Left ventricle myocardium superior (tissue), 1 donor: ENCODE data around the gene FOXP2. TPM values are rescaled to one million over a fixed set of nuclear protein-coding genes. Genes with fewer than 3 reads are reported as not detected.
A peak's percentile ranks its signal among the peaks of the same experiment; 100 is the strongest.
"Not testable (repeated sequence)": the region's sequence is repeated elsewhere in the genome, so short reads cannot be mapped to it uniquely, and the experiment has no call there.

Experiments used
- ATAC-seq: fragments of 200-7000 bp; cut with Tn5 transposase; one replicate; pipeline ENCODE4 v1.9.1; 2020; ENCODE audit warnings: mild to moderate bottlenecking, moderate library complexity
- DNase-seq: peaks from one replicate; pipeline ENCODE4 v3.0.0-alpha.2; 2020
- intact Hi-C: fragments of 100-400 bp; cut with micrococcal nuclease; formaldehyde crosslinking; loops from one replicate; pipeline ENCODE4 v1.11.0; 2022
- long read RNA-seq: library from polyadenylated mRNA; unstranded; transcript quantifications from one replicate; pipeline ENCODE4 v2.0.0, GENCODE V29; 2021
- total RNA-seq: library from RNA; stranded (reverse); fragmentation: NEBNext Ultra II Directional; extraction: Animal tissue kit (Norgen Biotek cat#: 25700); gene quantifications from one replicate; pipeline ENCODE4 v1.2.1, GENCODE V29; 2021
- donor health status: DM: no; HTN: yes; CAD: no; lungs with severe emphysema.

Gene FOXP2
- 1.2 TPM for total RNA-seq
- long read RNA-seq, partial matches to known transcripts, result 0 of 1 reads
- long read RNA-seq, other reads (novel, unspliced or antisense), result 0 of 1 reads

GRCh38 chr7:114414156-114415063 is at the start of gene FOXP2:
Gene FOXP2 (plus strand): TSS chr7:114414815. CDS start chr7:114426512, 11,697 bp downstream.
- intact Hi-C loops, result no loop called here
- ATAC-seq (peak; percentile 65), DNase-seq (no peak)

DNA sequence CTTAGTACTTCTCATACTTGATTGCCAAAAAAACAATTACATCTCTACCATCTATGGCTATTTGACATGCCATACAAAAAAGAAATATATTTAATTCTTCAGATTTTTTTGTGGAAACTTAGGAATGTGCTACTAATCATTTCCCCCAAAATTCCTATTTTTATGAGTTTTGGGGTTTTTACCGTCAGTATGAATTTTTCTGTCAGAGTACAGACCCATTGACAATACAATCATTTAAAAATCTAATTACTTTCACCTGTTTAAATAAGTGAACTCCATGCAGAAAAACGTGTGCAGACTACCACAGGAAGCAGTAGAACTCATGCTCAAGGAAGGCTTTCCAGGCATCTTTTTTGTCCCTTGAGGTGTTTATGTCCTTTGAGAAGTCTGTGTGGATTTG is 48.8 kb upstream of the FOXP2 start:
- intact Hi-C loops, result no loop called here

DNA sequence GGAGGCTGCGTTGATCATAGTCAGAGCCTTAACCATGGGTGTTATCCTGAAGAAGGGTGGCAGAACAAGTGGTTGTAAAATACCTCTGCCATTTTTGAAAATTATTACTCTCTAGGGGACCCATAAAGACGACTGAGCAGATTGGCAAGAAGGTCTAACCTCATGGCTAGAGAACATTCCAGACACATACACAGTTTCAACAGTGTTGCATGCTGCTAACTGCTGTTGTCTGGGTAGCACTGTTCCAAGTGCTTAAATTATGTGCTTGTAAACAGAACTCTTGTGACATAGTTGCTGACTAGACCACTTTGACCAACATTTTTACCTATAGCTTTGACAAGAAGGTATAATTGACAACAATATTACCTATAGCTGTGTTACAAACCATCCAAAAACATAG is 46.1 kb upstream of the FOXP2 start:
- DNase-seq, result no peak
- intact Hi-C loops, result no loop called here
- no peak for ATAC-seq

More for the DNA sequence above, 48.8 kb upstream of the FOXP2 start:
- DNase-seq, result no peak
- ATAC-seq, result no peak

DNA sequence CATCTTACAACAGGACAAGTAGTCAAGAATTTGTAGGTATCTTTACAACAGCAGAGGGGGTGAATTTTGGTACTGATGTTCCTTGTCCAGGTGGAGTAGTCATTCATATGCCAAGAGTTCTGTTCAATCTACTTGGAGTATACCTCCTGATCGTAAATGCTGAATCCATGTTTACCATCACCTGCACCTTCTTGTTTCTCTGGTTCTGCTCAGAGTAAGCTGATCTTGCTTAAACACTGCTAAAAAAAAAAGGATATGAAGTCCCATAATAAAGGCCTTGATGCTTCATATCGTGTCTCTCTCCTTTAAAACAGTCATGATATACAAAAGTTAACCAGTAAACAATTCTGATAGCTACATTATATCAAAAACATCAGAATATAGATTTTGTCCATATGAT is 45.3 kb upstream of the FOXP2 start:
- intact Hi-C loops, result no loop called here
- no peak for DNase-seq
- no peak for ATAC-seq

- intact Hi-C loops, result no loop called here
- ATAC-seq (no peak), DNase-seq (no peak)
These were observed 42.0 kb upstream of the FOXP2 start for GRCh38 chr7:114372619-114373018.

- intact Hi-C loops, result no loop called here
- no peak for DNase-seq
- no peak for ATAC-seq
These were observed 38.7 kb upstream of the FOXP2 start for GRCh38 chr7:114375907-114376306.

DNA sequence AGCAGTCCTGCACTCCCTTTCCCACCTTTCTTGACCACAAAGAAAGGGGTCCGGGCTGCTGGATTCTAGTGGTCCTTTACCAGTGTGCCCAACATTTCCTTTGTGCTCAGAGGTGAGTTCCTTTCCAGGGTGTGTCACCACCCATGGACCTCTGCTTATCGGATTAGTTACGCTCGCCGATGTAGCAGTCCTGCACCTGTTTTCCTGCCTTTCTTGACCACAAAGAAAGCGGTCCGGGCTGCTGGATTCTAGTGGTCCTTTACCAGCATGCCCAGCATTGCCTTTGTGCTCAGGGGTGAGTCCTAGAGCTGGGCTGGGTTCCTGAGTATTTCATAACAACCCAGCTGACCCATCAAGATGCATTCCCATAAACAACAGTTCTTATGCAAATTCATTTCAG is 30.7 kb upstream of the FOXP2 start:
- ATAC-seq, DNase-seq, intact Hi-C loops: not testable (repeated sequence)

DNA sequence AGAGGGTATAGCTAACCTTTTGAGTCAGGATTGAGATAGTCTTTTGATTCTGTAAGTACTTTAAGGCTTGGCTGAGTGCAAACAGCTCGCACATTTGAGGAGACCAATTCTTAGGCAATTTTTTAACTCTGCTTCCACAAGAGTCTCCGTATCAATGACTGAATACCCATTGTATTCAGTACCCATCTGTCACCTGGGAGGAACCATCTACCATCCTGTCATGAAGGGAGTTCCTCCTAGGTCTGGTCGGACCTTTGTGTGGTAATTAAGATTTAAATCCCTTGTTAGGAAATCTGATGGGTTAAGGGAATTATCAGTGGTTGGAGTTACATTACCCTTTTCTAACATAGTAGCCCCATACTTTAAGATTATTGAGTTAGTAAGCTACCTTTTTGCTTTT is 30.3 kb upstream of the FOXP2 start:
- ATAC-seq, DNase-seq, intact Hi-C loops: not testable (repeated sequence)

GRCh38 chr7:114388021-114388420 is 26.6 kb upstream of the FOXP2 start:
- intact Hi-C loops, result no loop called here
- ATAC-seq (no peak), DNase-seq (no peak)

DNA sequence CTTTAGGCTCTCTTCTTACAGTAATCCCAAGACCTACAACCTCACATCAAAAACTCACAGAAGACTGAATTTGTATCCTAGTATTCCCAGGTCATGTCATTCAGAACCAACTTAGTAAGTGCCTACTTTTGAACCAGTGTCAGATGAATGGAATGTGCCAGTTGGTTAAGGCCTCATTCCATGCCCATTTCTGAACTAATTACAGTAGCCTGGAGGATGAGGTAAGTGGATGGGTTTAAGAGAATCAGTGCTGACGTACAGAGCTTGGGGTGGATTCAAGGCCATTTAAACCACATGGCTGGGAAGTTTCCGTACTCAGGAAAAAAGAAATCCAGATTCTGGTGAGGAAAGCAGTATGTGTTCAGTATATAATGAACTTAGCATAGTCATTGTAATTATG is 21.9 kb upstream of the FOXP2 start:
- DNase-seq (no peak), ATAC-seq (peak; percentile 53)
- intact Hi-C loops, result no loop called here

- DNase-seq (no peak), ATAC-seq (no peak)
- intact Hi-C loops, result no loop called here
These were observed 11.6 kb upstream of the FOXP2 start for GRCh38 chr7:114402876-114403635.

DNA sequence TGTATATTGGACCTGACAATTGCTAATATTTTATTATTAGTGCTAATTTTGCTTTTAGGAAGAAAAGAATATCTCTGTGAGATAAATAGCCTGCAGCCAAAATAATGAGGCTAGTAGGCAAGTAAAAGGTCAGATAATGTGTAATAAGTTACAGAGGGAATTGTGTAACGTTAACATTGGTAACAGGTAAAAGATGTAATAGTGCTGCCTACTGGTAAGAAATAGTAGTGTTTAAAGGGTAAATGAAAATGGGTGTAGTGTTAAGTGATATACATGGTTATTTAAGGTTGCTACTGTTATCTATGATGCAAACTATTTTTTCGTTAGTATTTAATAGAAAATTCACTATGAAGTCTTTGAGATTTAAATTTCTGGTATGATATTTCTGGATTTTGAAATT is 9.2 kb upstream of the FOXP2 start:
- DNase-seq (no peak), ATAC-seq (no peak)
- intact Hi-C loops, result loop anchor here (5.0 kb wide), 1 partner anchor 323 kb away; no protein-coding TSS in a partner anchor

DNA sequence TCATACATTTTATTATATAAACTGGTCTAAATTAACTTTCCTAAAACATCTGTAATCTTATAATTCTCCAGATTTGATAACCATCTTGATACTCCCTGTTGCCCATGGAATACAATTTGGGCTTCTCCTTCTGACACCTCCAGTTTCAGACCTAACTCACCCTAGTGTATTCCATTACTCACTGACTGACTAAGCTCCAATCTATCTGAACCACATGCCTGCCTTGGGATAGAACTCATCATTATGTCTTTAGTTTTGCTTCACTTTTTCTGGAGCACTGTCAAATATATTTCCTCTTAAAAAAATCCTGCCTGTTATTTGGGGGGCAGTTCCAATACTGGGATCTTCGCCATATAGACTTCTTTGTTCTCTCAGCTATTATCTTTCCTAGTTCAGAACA is 4.9 kb upstream of the FOXP2 start:
- ATAC-seq, result no peak
- no peak for DNase-seq
- intact Hi-C loops, result loop anchor here (5.0 kb wide), 1 partner anchor 327 kb away; no protein-coding TSS in a partner anchor

DNA sequence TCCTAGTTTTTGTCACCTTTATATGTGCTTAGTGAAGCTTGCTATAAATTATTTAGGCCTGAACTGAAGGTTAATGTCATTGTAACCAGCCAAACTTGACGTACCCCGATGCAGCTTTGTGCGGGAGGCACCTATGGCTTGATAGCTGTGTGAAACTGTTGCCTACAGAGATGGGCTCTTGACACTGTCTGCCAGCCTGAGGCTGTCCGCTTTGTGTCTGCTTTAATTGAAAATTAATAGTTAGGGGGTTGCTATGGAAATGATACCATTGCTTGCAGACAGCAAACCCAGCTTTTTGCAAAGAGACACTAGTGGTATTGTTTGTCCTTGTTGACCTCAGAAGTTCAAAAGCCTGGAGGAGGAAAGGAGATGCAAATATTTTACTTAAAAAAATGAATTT is 2.1 kb upstream of the FOXP2 start:
- intact Hi-C loops, result no loop called here
- no peak for ATAC-seq

GRCh38 chr7:114413761-114414155 is 857 bp upstream of the FOXP2 start:
- DNase-seq, result no peak
- peak; percentile 30 for ATAC-seq
- intact Hi-C loops, result no loop called here

More for the DNA sequence above, 2.1 kb upstream of the FOXP2 start:
- DNase-seq, result no peak

- intact Hi-C loops, result no loop called here
- DNase-seq (no peak), ATAC-seq (peak; percentile 42)
These were observed 712 bp downstream of the FOXP2 start for GRCh38 chr7:114415064-114415989.

DNA sequence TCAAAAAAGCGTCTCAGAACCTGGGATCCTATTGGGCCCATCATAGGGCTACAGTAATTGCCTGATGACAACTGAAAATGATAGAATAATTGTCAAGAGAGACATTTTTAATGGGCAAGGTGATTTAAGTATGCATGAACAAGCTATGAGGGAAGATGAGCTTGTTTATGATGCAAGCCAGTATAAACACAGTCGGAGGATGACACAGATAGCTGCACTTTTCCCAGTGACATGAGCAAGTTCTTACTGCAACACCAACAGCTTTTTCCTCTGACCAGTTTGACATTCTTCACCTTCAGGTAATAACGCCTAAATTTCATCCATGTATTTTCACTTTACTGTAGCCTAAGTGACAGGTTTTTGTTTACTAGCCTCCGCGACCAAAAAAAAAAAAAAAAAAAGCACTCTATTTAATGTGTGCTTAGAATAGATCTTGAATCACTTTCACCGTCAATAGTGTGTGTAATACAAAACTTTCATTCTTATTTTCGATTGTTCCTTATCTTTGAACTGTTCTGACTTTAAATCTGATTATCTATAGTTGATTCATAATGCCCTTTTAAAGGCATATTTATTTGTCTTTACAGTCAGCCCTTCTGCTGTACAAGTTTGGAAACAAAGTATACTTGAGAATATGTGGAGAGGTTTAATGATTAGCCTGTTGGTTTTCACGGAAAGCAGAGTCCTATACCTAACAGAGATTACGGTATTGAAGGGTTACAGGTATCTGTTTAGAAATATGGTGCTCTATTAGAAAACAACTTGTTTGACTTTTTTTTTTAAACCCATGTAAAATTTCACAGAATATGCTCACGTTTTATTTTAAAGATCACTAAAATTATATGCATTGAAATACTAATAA is 1.7 kb downstream of the FOXP2 start:
- ATAC-seq (no peak), DNase-seq (no peak)
- intact Hi-C loops, result no loop called here

DNA sequence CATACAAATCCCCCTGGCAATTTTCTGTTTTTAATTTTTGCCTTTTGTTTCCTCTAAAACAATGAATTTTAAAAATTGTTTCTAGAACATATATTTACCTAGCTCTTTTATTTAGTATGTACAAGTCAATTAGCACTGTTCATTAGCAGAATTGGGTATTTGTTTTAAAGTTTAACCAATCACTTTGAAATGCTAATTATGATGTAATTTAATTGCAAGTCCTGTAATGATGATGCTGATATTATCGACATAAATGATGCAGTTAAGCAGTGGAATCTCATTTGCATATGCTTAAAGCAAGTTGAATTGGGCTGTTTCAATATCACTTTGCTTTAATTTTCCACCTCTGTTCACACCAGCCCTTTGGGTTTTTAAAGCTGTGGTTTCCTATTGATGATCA is 2.7 kb downstream of the FOXP2 start:
- DNase-seq, result no peak
- ATAC-seq, result no peak
- intact Hi-C loops, result no loop called here
